ENCODE results near the gene CNKSR2. TPM values are rescaled to one million over a fixed set of nuclear protein-coding genes. Genes with fewer than 3 reads are reported as not detected.

Gene CNKSR2
- total and polyA plus RNA-seq, 9 donors, result 0.35 to 20.6 (median 2.3) TPM

GRCh38 chrX:21655901-21656586, 281.8 kb downstream of the CNKSR2 start:
- Histone ChIP-seq H3K4me1 (ENCODE audit: insufficient read depth) (peaks cover 3% of the 10 kb centered on the region), H3K27ac (no peak overlapping the region), H3K27me3 (no peaks in the 10 kb centered on the region), H3K36me3 (no peaks in the 10 kb centered on the region), H3K9me3 (no peaks in the 10 kb centered on the region), H3K4me3 (no peak overlapping the region)
- peak in 2 of 5 donors; percentile 17 to 19 for DNase-seq
- whole genome bisulfite sequencing, 3 donors, result 44 to 52% (median 46%) methylated on average over 62 to 76 of the region's 76 CpGs
- TF ChIP-seq POLR2A (IDR thresholded peaks at IDR 0.05) (no peak), CTCF (IDR thresholded peaks at IDR 0.05) (no peak), EP300 (IDR thresholded peaks at IDR 0.05) (no peak)
- intact Hi-C loops (cut with DNase I), result no loop called here

DNA sequence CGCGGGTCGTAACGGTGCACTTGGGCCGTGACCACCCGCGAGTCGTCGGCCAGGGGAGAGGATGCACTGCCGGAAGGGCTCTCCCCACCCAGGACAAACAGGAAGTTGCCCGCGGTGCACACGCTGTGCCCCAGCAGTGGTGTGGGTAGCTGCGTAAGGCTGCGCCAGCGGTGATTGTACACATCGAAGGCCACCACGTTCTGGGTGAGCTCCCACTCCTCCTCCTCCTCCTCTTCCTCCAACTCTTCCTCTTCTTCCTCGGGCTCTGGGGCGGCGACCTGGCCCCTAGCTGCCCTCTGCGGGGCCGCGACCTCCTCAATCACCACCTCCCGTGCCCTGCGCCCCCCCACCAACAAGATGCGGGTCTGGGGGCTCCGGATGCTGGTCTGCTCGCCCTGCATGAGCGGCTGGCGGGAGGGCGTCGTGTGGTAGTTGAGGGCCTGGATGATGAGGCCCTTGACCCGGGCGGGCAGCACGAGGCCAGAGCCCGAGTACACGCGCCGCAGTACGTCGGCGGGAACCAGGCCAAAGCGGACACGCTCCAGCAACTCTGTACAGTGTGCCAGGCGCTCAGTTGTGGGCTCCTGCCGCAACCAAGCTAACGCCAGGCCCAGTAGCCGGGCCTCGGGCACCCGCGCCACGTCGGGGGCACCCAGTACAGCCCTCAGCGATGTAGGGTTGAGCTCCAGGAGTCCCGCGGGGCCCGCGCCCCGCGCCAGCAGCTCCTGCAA, 282.5 kb downstream of the CNKSR2 start:
- DNase-seq, result peak in 1 of 5 donors; percentile 14
- H3K4me1 ChIP-seq (ENCODE audit: insufficient read depth), result peaks cover 3% of the 10 kb centered on the region
- 71 to 76% (median 71%) methylated on average over 52 to 61 of the region's 61 CpGs for WGBS, 3 donors
- H3K27me3 ChIP-seq, result no peaks in the 10 kb centered on the region
- no peak overlapping the region for H3K27ac ChIP-seq
- TF ChIP-seq CTCF (IDR thresholded peaks at IDR 0.05) (no peak), EP300 (IDR thresholded peaks at IDR 0.05) (no peak), POLR2A (IDR thresholded peaks at IDR 0.05) (no peak)
- H3K4me3 ChIP-seq, result no peak overlapping the region
- H3K9me3 ChIP-seq, result no peaks in the 10 kb centered on the region
- intact Hi-C loops (cut with DNase I), result no loop called here
- no peaks in the 10 kb centered on the region for H3K36me3 ChIP-seq

DNA sequence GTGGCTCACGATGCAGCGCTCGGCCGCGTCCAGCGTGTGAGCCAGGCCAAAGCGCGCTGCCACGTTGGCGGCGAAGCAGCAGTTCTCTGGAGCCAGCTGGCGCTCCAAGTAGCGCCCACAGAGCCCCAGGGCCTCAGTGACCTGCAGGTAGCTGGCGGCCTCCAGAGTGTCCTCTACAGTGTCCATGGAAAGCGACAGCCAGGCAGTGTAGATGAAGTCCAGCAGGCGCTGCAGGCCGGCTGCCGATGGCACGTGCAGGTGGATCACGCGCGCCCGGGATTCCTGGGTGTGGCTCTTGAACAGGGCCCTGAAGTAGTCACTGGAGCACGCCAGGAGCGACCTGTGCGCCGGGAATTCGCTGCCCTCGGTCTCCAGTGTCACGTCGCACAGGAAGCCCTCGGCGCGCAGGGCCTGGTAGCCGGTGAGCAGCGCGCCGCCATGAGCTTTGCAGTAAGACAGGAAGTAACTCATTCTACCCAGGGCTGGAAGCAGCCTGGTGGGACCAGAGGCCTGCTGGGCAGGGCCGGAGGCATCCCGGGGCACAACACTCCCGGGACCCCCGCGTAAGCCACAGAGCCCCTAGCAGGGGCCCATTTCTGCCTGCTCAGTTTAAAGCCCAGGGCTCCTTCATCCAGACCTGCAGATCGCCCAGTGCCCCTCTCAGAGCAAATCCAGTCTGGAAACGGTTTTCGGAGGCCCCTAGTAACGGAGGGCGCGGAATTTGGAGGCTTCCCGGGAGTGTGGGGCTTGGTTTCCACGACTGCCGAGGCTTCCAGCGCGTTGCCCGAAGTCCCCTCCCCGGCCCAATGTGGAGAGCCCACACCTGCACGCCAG, 283.3 kb downstream of the CNKSR2 start:
- peaks cover 3% of the 10 kb centered on the region for H3K4me1 ChIP-seq (ENCODE audit: insufficient read depth)
- no peak for DNase-seq
- intact Hi-C loops (cut with DNase I), result no loop called here
- no peak overlapping the region for H3K4me3 ChIP-seq
- no peak overlapping the region for H3K27ac ChIP-seq
- 74 to 79% (median 77%) methylated on average over 37 to 57 of the region's 57 CpGs for whole genome bisulfite sequencing, 3 donors
- H3K27me3 ChIP-seq, result no peaks in the 10 kb centered on the region
- TF ChIP-seq POLR2A (IDR thresholded peaks at IDR 0.05) (no peak), CTCF (IDR thresholded peaks at IDR 0.05) (no peak), EP300 (IDR thresholded peaks at IDR 0.05) (no peak)
- H3K9me3 ChIP-seq, result no peaks in the 10 kb centered on the region
- H3K36me3 ChIP-seq, result no peaks in the 10 kb centered on the region

GRCh38 chrX:21658152-21658737, 284.0 kb downstream of the CNKSR2 start, which contains the start of gene KLHL34:
KLHL34 (minus strand) TSS chrX:21658330; CDS start chrX:21657788, 542 bp downstream.
- DNase-seq, result no peak
- TF ChIP-seq CTCF (IDR thresholded peaks at IDR 0.05) (no peak), EP300 (IDR thresholded peaks at IDR 0.05) (no peak), POLR2A (IDR thresholded peaks at IDR 0.05) (no peak)
- intact Hi-C loops (cut with DNase I), result no loop called here

More at GRCh38 chrX:21658152-21658737, 284.0 kb downstream of the CNKSR2 start, which contains the start of gene KLHL34:
- H3K36me3 ChIP-seq, result no peaks in the 10 kb centered on the region
- H3K27ac ChIP-seq, result no peak within 1 kb of the TSS
- H3K9me3 ChIP-seq, result no peaks in the 10 kb centered on the region
- peaks cover 3% of the 10 kb centered on the region for H3K4me1 ChIP-seq (ENCODE audit: insufficient read depth)
- H3K27me3 ChIP-seq, result no peaks in the 10 kb centered on the region
- 35 to 53% (median 42%) methylated on average over 58 to 60 of the region's 60 CpGs for WGBS, 3 donors
- no peak within 1 kb of the TSS for H3K4me3 ChIP-seq

All from ovary (tissue), 9 donors.